Fibroblast of the aortic adventitia (primary cell): Measurements from ENCODE around the gene PLAC8. TPM values are rescaled to one million over a fixed set of nuclear protein-coding genes. Genes with fewer than 3 reads are reported as not detected.

Experiments
- DNase-seq: peaks from one replicate; pipeline ENCODE4 v3.0.0-alpha.2; 2010; ENCODE audit warnings: low read depth
- H3K4me3 ChIP-seq: 2 replicates; pipeline ENCODE4 v1.5.1; 2011; ENCODE audit warnings: low read depth, mild to moderate bottlenecking, control low read depth, low read length, moderate library complexity
- CTCF ChIP-seq: IDR thresholded peaks from 2 replicates; pipeline ENCODE4 v1.5.1; 2011; ENCODE audit warnings: mild to moderate bottlenecking, low read length, control low read depth, inconsistent platforms; ENCODE audit not compliant: insufficient read depth
- total RNA-seq: library from RNA; depleted of rRNA; stranded (reverse); fragments of >200 nt; gene quantifications from 2 replicates; pipeline ENCODE4 v1.2.3, GENCODE V29; 2012; ENCODE audit warnings: low replicate concordance

PLAC8 gene
- total RNA-seq = 0.36 and 1.1 TPM in 2 replicates

GRCh38 chr4:83114576-83114975 is at the start of gene PLAC8:
PLAC8 (minus strand) TSS chr4:83114729; CDS start chr4:83107921, 6,808 bp downstream.
- DNase-seq = no peak
- H3K4me3 ChIP-seq = no peak within 1 kb of the TSS
- TF ChIP-seq CTCF = no peak

- DNase-seq = no peak
- no peak for TF ChIP-seq CTCF
- no peak overlapping the region for H3K4me3 ChIP-seq
These were observed 38.9 kb upstream of the PLAC8 start for GRCh38 chr4:83153417-83153816.

GRCh38 chr4:83152746-83153145 is 38.2 kb upstream of the PLAC8 start:
- no peak overlapping the region for H3K4me3 ChIP-seq
- no peak for DNase-seq
- no peak for TF ChIP-seq CTCF

GRCh38 chr4:83151651-83152050 is 37.1 kb upstream of the PLAC8 start:
- DNase-seq = no peak
- no peak for TF ChIP-seq CTCF
- H3K4me3 ChIP-seq = no peak overlapping the region

GRCh38 chr4:83150653-83151330 is 36.3 kb upstream of the PLAC8 start:
- no peak for TF ChIP-seq CTCF
- peak; percentile 45 for DNase-seq
- no peak overlapping the region for H3K4me3 ChIP-seq

- DNase-seq = no peak
- no peak overlapping the region for H3K4me3 ChIP-seq
- TF ChIP-seq CTCF = no peak
These were observed 35.5 kb upstream of the PLAC8 start for GRCh38 chr4:83149865-83150652.
